GM21576 (cell line): ENCODE data around the gene BTN1A1.
"Not testable (repeated sequence)": the region's sequence is repeated elsewhere in the genome, so short reads cannot be mapped to it uniquely, and the experiment has no call there.

Source experiments
- ATAC-seq: cut with Tn5 transposase; IDR thresholded peaks from one replicate; pipeline ENCODE4 v1.9.1; 2021; ENCODE audit warnings: mild to moderate bottlenecking, moderate library complexity; ENCODE audit not compliant: unreplicated experiment

Gene BTN1A1

GRCh38 chr6:26536571-26537159 lies 36.6 kb downstream of the BTN1A1 start:
- ATAC-seq: no peak

GRCh38 chr6:26537160-26537845 lies 37.2 kb downstream of the BTN1A1 start:
- ATAC-seq: peak; percentile 40

DNA sequence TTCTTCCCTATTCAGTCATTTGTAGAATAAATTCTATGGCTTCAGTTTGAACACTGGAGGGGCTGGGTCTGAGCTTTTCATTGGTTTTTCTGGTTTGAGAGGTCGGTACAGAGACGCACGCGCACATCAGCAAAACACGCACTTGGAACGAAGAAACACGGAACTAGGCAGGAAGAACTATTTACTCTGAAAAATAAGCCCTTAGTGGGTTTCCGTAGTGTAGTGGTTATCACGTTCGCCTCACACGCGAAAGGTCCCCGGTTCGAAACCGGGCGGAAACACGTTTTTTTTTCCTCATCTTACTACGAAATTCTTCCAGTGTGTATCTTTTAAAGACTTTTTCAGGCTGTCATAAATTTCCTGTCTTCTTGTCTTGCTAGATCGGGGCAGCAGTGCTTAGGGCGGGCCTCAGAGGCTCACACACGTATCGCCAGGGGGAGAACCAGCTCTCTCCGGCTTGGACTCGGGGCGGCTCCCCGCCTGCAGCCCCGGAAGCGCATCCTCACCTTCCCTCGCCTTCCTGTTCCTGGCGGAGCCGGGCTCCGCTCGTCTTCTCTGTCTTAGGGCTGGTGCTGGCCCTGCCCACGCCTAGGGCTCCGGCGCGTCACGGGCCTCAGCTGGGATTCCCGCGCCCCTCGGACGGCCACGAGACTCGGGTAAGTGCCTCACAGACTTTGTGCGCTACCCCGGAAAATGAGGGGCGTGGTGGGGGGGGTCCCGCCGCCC lies 37.9 kb downstream of the BTN1A1 start, which contains the start of gene HMGN4:
Gene HMGN4, plus strand, starts transcription at position 521 of the 726 bp plus-strand sequence. CDS start 6,841 bp downstream, outside the sequence.
- ATAC-seq: peak; percentile 43

DNA sequence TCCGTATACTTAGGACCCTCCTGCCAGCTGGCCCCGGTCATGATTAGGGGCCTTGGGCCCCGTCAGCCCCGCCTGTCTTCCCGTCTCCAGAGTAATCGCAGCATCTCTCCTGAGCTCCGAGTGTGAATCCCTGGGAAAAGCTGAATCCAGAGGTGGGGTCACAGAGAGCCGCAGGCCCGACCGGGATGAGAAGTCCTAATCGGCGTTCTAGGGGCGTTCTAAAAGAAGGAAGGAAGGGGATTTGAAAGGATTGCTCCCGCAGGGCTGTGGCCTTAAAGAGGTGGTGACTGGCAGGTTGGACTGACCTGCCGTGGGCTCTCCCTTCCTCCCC lies 38.4 kb downstream of the BTN1A1 start:
- ATAC-seq: no peak

- no peak for ATAC-seq
Observed at GRCh38 chr6:26539071-26539615, 39.0 kb downstream of the BTN1A1 start.

GRCh38 chr6:26541579-26541978 lies 41.5 kb downstream of the BTN1A1 start:
- ATAC-seq: no peak

GRCh38 chr6:26543953-26544352 lies 43.9 kb downstream of the BTN1A1 start:
- no peak for ATAC-seq

- ATAC-seq: no peak
Observed at GRCh38 chr6:26544473-26544872, 44.4 kb downstream of the BTN1A1 start.

DNA sequence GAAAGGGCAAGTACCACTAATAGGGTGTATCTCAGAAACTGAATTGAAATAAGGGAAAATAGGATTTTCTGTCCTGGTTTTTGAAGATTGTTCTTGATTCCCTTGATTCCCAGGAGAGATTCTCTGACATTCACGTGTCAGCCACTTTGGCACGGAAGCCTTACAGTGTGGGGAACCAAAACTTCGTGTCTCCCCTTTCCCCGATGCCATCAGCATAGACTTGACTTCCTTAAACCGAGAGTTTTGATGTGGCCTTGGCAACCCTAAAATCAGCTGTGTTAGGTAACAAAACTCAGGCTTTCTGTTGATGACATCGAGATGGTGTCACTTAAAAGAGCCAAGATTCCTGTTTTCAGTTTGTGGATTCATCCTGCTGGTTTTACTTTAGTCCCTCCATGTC lies 45.5 kb downstream of the BTN1A1 start:
- no peak for ATAC-seq

GRCh38 chr6:26547363-26547762 lies 47.3 kb downstream of the BTN1A1 start:
- not testable (repeated sequence) for ATAC-seq

- ATAC-seq: no peak
Observed at GRCh38 chr6:26550250-26550993, 50.3 kb downstream of the BTN1A1 start.

DNA sequence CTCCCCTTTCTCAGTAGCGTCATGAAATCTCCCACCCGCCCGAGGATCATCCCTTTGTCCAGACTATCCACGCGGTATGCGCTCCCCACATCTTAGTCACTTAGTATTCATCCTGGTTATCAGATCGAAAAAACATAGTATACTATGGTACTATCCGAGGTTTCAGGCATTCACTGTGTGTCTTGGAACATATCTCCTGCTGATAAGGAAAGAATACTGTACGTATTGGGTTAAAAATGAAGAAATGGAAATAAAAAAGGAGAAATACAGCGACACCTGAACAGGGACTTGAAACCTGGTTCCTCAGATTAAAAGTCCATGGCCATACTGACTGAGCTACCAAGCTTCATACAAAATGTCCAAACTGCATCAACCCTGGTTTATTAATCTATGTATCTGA lies 52.1 kb downstream of the BTN1A1 start:
- no peak for ATAC-seq

GRCh38 chr6:26552640-26553188 lies 52.6 kb downstream of the BTN1A1 start:
- ATAC-seq: no peak

DNA sequence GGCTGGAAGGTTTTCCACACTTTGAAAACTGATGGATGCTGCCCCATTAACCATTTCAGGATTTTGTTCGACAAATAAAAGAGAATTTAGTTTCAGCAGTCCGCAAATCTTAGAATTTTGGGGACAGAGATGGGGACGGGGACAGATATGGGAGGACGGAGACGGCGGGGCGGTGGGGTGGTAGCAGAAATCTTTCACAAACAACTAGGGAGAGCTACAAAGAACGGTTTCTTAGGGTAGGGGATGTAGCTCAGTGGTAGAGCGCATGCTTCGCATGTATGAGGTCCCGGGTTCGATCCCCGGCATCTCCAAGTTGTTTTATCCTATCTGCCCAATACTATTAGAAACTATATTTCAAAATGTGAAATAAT lies 53.1 kb downstream of the BTN1A1 start:
- ATAC-seq: peak; percentile 46

- ATAC-seq: peak; percentile 32
Observed at GRCh38 chr6:26553635-26554446, 53.7 kb downstream of the BTN1A1 start.

DNA sequence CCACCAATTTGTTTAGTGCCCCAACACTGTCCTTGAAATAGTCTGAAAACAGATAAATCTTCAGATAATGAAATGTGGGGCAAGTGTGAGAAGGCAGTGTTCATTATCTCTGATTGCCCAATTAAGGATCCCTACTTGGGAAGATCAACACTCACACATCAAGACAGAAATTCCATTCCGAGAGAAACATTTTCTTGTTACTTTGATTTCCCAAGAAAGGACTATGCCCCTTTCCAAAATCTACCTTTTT lies 54.3 kb downstream of the BTN1A1 start:
- no peak for ATAC-seq

DNA sequence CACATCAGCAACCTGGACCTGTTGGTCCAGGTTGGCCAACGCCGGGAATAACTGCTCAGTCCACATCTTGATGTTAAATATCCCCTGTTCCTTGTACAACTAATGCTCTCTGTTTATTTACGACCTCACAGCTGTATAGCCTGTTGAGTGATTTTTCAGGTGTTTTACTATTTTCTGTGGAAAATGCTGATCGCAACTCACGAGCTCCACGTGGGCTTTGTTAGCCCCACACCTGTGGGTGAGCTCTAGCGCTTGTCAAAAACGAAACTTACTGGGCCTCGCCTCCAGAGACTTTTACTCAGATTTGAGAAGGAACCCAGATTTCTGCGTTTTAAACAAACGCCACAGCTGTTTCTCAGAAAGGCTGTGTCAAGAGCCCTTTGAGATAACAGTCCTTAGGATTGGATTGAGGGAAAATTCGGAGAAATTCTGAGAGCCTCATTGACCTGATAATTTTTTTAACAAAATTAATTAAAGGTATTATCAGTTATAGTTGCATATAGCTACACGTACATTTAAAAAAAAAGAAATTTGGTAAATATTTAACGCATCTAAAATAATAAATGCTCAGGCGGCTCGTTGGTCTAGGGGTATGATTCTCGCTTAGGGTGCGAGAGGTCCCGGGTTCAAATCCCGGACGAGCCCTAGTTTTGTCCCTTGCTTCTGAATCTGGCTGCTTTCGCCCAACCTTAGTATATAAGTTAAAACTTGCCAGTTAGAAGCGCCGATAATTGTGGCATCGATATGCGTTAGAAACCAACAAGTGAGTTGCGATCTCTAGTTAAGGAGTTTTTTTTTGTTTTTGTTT lies 54.8 kb downstream of the BTN1A1 start:
- ATAC-seq: no peak

GRCh38 chr6:26555505-26556262 lies 55.6 kb downstream of the BTN1A1 start:
- no peak for ATAC-seq
